Measurements from ENCODE around the gene TINCR. TPM values are rescaled to one million over a fixed set of nuclear protein-coding genes. Genes with fewer than 3 reads are reported as not detected.

Gene TINCR
- total RNA-seq, 1 experiment from 2014 or later: 0.34 TPM

GRCh38 chr19:5590151-5590864, 22.6 kb upstream of the TINCR start:
- Histone ChIP-seq H3K27me3 (replicated peaks; ENCODE audit: insufficient read depth, low read depth, low read length, poor library complexity) (no peaks in the 10 kb centered on the region), H3K36me3 (ENCODE audit: insufficient read depth, low read length, poor library complexity, severe bottlenecking) (peaks cover 84% of the 10 kb centered on the region), H3K4me1 (ENCODE audit: insufficient read depth, low read length, poor library complexity, severe bottlenecking) (peaks cover 43% of the 10 kb centered on the region), H3K4me3 (ENCODE audit: low read depth, low read length, poor library complexity, severe bottlenecking) (no peak overlapping the region), H3K27ac (ENCODE audit: low read depth, low read length, poor library complexity, severe bottlenecking) (no peak overlapping the region), H3K9me3 (ENCODE audit: low read depth, low read length, poor library complexity, severe bottlenecking) (no peaks in the 10 kb centered on the region)
- intact Hi-C loops (cut with micrococcal nuclease; ENCODE audit: unreplicated experiment): no loop called here
- no TSS peak for BruUV-seq (replicated peaks)
- TF ChIP-seq CTCF (conservative IDR thresholded peaks at IDR 0.05; ENCODE audit: low read depth, low read length) (no peak), EZH2 (IDR thresholded peaks at IDR 0.05; ENCODE audit: borderline replicate concordance, low read depth, low read length, poor library complexity, severe bottlenecking) (no peak)
- CTCF ChIA-PET: no interaction called here
- POLR2A ChIA-PET (ENCODE audit: low non-redundant PET): no interaction called here
- DNase-seq (ENCODE audit: low spot score): no peak

- BruUV-seq (replicated peaks): no TSS peak
- intact Hi-C loops (cut with micrococcal nuclease; ENCODE audit: unreplicated experiment): no loop called here
- no peak overlapping the region for H3K4me3 ChIP-seq (ENCODE audit: low read depth, low read length, poor library complexity, severe bottlenecking)
- H3K4me1 ChIP-seq (ENCODE audit: insufficient read depth, low read length, poor library complexity, severe bottlenecking): peaks cover 39% of the 10 kb centered on the region
- no peaks in the 10 kb centered on the region for H3K27me3 ChIP-seq (replicated peaks; ENCODE audit: insufficient read depth, low read depth, low read length, poor library complexity)
- TF ChIP-seq EZH2 (IDR thresholded peaks at IDR 0.05; ENCODE audit: borderline replicate concordance, low read depth, low read length, poor library complexity, severe bottlenecking): no peak
- TF ChIP-seq CTCF (conservative IDR thresholded peaks at IDR 0.05; ENCODE audit: low read depth, low read length): no peak
- peak overlapping the region; percentile 33 for H3K27ac ChIP-seq (ENCODE audit: low read depth, low read length, poor library complexity, severe bottlenecking)
- no peaks in the 10 kb centered on the region for H3K9me3 ChIP-seq (ENCODE audit: low read depth, low read length, poor library complexity, severe bottlenecking)
- CTCF ChIA-PET: no interaction called here
- POLR2A ChIA-PET (ENCODE audit: low non-redundant PET): no interaction called here
- no peak for DNase-seq (ENCODE audit: low spot score)
- H3K36me3 ChIP-seq (ENCODE audit: insufficient read depth, low read length, poor library complexity, severe bottlenecking): peaks cover 72% of the 10 kb centered on the region
Observed at GRCh38 chr19:5588906-5589676, 21.3 kb upstream of the TINCR start.

GRCh38 chr19:5588441-5588840, 20.7 kb upstream of the TINCR start:
- CTCF ChIA-PET: interaction anchor here (0.6 kb wide), 1 partner anchor 101 kb away, joined by 3 read pairs; no protein-coding TSS in a partner anchor
- H3K27me3 ChIP-seq (replicated peaks; ENCODE audit: insufficient read depth, low read depth, low read length, poor library complexity): no peaks in the 10 kb centered on the region
- TF ChIP-seq CTCF (conservative IDR thresholded peaks at IDR 0.05; ENCODE audit: low read depth, low read length) (no peak), EZH2 (IDR thresholded peaks at IDR 0.05; ENCODE audit: borderline replicate concordance, low read depth, low read length, poor library complexity, severe bottlenecking) (no peak)
- H3K36me3 ChIP-seq (ENCODE audit: insufficient read depth, low read length, poor library complexity, severe bottlenecking): peaks cover 70% of the 10 kb centered on the region
- peak; percentile 55 for DNase-seq (ENCODE audit: low spot score)
- H3K27ac ChIP-seq (ENCODE audit: low read depth, low read length, poor library complexity, severe bottlenecking): peak overlapping the region; percentile 33
- no TSS peak for BruUV-seq (replicated peaks)
- POLR2A ChIA-PET (ENCODE audit: low non-redundant PET): no interaction called here
- intact Hi-C loops (cut with micrococcal nuclease; ENCODE audit: unreplicated experiment): no loop called here
- no peak overlapping the region for H3K4me3 ChIP-seq (ENCODE audit: low read depth, low read length, poor library complexity, severe bottlenecking)
- H3K9me3 ChIP-seq (ENCODE audit: low read depth, low read length, poor library complexity, severe bottlenecking): no peaks in the 10 kb centered on the region
- peaks cover 32% of the 10 kb centered on the region for H3K4me1 ChIP-seq (ENCODE audit: insufficient read depth, low read length, poor library complexity, severe bottlenecking)
